GM18507 (cell line): Measurements from ENCODE around the gene UNKL.

ENCODE experiments used
- DNase-seq: peaks from one replicate; pipeline ENCODE4 v3.0.0; 2011; ENCODE audit warnings: low read depth; ENCODE audit not compliant: insufficient read length; ENCODE audit errors: extremely low spot score
- FAIRE-seq: peaks from 2 replicates; lab custom pipeline; 2011; peaks lifted over from hg19 to GRCh38; lab: Jason Lieb, UNC

Gene UNKL

DNA sequence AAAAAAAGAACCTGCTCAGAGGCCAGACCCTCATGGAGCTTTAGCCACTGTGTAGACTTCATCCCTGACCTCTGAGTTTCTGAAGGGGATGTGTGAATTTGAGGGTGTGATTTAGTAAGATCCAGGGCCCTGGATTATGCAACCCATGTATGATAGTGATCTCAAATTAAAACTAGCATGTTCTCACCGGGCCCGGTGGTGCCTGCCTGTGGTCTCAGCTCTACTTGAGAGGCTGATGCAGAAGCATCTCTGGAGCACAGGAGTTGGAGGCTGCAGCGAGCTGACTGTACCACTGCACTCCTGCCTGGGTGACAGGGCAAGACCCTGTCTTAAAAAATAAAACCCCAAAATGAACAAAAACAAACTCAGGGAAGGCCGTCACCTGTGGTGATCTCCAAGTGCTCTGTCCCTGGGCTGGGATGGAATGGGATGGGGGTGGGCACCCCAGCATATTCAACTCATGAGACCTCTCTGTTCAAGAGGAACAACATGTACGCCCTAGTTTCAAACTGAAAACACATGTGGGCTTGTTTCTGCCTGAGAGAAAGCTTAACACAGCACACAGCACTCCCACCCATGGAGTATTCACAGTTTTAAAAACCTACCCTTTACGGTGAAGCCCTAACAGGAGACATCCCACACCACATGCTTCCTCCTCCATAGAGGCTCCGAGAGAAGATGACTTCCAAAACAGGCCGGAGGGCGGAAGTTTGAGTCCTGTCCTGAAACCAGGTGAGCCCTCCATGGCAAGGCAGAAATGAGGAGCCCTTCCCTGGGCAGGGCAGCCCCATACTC is 32.7 kb downstream of the UNKL start:
- no peak for FAIRE-seq
- DNase-seq, result no peak

- FAIRE-seq, result no peak
- no peak for DNase-seq
Observed at GRCh38 chr16:1380195-1380594, 34.3 kb downstream of the UNKL start.

DNA sequence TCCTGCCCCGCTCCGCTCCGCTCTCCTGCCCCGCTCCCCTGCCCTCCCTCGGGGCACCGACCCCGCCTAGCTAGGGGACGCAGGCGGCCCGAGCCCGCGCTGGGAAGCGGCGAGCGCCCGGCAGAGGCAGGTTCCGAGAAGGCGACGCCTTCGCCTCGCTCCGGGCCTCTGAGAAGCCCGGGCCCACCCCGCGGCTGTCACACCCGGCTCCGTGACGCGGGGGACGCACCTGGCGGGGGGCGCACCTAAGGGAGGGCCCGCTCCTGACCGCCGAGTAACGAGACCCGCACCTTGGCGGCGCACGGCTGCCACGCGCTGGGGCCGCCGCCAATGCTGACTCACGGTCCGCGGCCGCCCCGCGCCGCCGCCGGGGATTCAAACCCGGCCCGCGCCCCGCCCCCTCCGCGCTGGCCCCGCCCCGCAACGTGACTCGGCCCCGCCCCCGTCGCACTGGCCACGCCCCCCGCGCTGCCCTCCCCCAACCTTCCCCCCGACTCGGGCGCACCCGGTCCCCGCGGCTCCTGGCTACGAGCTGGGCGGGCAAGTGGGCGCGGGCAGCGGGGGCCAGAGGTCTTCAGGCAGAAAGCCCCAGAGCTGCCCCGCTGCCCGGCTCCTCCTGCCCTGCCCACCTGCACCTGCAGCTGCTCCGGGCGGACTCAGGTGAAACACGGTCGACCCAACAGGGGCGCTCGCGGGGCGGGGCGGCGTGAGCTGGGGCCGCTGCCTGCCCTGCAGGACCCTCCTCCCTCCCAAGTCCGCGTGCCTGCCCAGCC is 35.0 kb downstream of the UNKL start:
- FAIRE-seq (no peak), DNase-seq (peak; percentile 82)

DNA sequence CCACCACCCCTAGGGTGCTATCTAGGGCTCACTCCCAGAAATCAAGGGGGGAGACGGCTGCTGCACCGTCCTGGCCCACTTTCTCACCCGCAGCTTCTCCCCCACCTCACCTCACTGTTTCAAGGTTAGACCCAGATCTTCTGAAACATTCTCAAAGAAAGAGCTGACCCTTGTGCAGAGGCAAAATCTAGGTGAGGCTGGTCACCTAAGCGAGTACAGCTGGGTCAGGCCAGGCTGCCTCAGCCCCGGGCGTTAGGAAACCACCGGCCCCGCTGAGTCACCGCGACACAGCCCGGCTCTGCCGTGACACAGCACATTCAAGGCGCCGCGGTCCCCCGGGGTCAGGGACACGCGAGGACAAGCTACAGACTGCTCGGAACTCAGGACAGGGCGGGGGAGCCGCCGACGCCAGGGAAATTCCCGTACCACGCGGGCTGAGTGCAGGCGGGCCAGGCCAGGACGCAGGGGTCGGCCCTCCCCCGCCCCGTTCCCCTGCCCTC is 35.6 kb downstream of the UNKL start:
- FAIRE-seq (peak; percentile 60), DNase-seq (peak; percentile 17)

DNA sequence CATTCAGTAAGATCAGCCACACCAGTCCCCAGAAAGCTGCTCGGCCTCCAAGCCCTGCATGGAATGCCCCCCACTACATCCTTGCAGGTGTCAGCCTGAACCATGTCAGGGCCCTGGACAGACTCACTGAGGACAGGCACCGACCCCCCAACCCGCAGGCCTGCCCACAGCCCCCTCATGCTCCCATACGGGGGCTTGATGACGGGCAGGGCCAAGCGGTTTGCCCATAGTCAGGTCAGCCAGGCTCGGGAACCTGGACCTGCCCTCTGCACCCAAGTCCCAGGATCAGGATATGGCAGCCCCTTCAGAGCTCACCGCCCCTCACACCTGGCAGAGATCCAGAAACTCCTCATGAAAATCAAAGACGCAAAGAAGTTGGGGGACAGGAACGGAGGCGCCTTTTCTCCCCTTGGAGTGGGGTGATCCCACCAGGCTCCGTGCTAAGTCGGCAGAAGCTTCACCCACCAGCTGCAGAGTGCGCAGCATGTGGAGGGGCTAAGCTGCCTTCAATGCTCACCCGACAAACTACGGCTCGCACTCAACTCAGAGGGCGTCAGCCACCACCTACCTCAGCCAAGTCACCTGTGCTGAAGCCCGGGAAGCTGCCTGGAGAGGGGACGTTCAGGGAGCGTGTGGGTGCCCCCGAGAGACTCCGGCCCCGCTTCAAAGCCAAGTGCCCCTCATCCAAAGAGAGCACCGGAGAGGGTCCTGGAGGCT is 36.3 kb downstream of the UNKL start:
- DNase-seq, result no peak
- no peak for FAIRE-seq

DNA sequence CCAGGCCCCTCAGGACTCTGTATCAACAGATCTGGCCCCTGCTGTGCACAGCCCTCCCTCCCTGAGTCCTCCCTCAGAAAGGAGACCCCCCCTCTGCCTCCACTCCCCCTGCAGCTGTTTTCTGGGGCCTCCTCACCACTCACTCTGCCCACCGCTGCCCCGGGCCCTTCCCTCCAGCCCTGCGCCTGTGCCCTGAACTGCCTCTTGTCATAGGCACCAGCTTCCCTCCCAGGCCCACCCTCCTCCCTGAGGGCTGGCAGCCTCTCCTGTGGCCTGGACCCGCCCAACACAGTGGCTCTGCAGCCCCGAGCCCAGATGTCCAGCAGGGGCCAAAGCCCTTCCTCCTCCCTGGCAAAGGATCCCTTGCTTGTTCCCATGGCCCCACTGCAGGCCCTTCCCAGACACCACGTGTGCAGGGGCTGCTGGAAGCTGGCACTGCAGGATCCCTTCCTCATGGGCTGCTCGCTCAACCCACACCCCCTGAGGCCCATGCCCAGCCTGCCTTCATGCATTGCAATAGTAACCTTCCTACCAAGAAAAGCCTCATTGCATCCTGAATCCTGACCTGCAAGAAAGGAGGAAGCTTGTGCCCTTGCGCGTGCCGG is 37.0 kb downstream of the UNKL start:
- DNase-seq (no peak), FAIRE-seq (no peak)

DNA sequence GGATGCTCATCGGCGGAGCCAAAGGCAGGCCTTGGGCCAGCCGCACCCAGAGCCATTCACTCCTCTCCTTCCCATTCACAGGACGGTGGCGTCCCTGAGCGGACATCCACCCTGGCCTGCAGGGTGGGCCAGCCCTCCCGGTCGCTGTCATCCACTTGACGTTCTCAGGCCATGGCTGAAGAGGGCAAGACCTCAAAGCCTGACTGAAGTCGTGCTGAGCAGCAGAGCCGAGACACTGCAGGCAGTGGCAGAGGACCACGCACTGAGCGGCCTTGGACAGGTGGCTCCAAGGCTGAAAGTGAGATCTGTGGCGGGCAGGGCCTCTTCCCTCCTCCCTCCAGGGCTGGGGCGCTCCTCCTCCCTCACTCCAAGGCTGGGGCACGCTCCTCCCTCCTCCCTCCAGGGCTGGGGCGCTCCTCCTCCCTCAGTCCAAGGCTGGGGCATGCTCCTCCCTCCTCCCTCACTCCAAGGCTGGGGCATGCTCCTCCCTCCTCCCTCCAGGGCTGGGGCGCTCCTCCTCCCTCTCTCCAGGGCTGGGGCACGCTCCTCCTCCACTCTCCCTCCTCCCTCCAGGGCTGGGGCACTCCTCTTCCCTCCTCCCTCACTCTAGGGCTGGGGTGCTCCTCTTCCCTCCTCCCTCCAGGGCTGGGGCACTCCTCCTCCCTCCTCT is 38.6 kb downstream of the UNKL start:
- DNase-seq (no peak), FAIRE-seq (no peak)

DNA sequence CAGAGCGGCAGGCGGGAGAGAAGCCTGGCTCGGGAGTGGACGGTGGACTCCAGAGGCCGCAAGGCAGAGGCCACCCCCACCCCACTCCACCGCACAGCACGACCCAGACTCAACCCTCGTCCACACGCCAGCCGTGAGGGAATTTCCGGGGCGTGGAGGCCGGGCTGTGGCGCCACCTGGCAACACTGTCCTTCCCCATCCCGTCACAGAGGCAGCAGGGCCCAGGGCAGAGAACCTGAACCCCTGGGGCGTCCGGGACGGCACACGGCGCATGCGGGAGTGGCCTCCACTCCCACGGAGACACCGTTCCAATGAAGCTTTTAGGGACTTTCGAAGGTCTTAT is 39.2 kb downstream of the UNKL start:
- no peak for FAIRE-seq
- DNase-seq, result no peak

DNA sequence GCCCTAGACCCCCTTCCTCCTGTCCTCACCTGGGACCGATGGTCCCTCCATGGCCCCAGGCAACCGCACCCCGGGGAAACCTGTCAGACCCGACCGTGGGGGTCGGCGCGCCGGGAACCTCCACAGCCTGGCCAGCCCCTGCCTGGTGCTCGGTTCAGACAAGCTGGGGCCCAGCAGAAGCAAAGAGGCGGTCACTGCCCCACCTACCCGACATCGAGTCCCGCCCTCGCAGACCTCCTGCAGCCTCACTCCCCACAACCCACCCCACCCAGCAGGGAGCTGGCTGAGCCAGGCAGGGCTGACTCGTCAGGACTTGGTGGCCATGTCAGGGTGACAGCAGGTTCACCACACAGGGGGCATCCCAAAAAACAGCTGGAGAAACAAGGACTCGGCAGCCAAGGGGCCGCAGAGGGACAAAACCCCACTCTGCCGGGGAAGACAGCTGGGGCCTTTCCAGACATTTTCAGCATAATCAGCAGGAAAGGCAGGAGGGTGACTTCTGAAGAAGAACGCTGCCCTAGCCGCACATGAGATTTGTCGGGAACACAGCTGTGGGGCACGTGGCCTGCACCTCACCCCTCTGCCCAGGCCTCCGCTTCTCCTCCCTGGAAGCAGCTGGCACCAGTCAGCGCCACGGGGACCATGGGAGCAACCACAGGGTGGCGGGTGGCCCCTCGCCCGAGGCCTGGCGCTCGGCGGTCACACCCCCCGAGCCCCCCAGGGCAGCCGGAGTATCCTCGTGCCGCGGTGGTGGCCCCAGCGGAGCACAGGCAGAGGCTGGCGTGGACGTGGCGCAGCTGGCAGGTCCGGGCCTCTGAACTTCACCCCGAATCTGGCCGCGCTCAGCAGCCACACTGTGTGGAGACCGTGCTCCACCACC is 39.8 kb downstream of the UNKL start:
- DNase-seq (no peak), FAIRE-seq (no peak)

DNA sequence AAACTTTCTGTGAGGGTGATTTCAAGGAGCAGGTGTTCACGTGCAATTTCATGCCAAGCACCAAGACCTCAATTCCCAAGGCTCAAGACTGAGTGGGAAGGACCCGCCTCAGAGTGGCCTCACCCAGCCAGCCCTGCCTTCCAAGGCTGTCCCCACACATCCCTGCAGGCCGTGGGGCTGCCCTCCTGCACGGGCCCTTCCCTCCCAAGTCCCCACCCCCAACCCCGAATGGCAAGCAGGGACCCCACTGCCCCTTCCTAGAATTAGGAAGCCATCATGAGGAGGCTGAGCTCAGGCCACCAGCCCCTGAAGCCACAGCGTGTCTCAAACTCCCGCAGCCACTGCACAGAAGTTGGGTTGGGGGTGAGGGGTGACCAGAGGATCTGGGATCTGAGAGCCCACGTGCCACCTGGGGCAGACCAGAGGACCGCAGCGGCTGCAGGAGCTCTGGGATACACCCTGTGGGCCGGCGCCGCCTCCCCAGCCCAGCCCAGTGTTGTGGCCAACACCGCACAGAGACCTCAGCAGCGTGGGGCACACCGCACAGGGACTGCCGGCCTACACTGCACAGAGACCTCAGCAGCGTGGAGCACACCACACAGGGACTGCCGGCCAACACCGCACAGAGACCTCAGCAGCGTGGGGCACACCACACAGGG is 42.1 kb downstream of the UNKL start:
- DNase-seq (no peak), FAIRE-seq (no peak)

GRCh38 chr16:1371054-1371978 is 43.2 kb downstream of the UNKL start:
- no peak for DNase-seq
- FAIRE-seq, result no peak

- no peak for FAIRE-seq
- DNase-seq, result no peak
Observed at GRCh38 chr16:1367486-1368174, 46.9 kb downstream of the UNKL start.

DNA sequence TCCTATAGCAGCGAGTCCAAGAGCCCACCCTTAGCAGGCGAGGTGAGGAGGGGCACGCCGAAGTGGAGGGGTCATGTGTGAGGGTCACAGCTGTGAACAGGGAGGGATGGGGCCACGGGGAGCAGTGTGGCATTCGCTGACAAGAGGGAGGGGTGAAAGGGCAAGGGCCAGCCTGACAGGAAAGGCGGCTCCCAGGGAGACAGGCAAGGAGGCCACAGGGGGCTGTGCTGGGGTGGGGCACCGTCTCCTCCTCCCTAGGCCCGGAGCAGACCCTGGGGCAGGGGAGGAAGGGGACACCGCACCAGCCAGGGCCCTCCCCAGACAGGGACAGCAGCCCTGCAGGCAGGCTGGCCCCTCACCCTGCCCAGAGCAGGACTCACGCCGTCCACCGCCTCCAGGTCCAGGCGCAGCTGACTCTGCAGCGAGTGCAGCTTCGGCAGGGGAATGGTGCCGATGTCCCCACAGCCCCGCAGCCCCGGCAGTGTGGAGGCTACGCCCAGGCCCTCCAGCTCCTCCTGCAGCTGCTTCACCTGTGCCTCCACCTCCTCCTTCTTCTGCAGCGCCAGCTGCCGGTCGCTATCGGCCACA is 47.7 kb downstream of the UNKL start:
- FAIRE-seq, result no peak
- no peak for DNase-seq

GRCh38 chr16:1366060-1366711 is 48.3 kb downstream of the UNKL start:
- FAIRE-seq, result no peak
- DNase-seq, result no peak

DNA sequence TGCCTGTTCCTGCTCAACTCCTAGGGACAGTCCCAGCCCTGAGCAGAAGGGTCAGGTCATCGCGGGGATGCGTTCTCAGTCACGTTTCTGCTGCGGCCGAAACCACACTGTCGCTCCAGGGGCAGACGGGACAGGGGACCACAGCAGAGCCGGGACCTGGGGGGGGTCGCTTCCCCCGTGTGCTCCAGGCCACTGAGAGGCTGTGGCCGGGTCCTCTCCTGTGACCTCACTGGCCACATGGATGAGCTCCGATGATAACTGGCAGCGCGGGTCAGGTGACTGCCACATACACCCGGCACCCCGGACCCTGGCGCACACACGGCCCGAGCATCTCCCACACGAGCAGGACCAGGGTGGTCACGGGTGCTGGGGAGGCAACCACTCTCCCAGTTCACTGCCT is 50.0 kb downstream of the UNKL start:
- FAIRE-seq (no peak), DNase-seq (no peak)
